GM21576 (cell line): ENCODE measurements around the gene MLC1.

Experiments
- ATAC-seq: cut with Tn5 transposase; IDR thresholded peaks from one replicate; pipeline ENCODE4 v1.9.1; 2021; ENCODE audit warnings: mild to moderate bottlenecking, moderate library complexity; ENCODE audit not compliant: unreplicated experiment

The MLC1 gene

GRCh38 chr22:50085211-50085972 is at the start of gene MLC1:
TSS of gene MLC1 (minus strand) at chr22:50085426. CDS start at chr22:50084902, 524 bp downstream.
- ATAC-seq = no peak

GRCh38 chr22:50134481-50134880 is 49.3 kb upstream of the MLC1 start:
- ATAC-seq = no peak

GRCh38 chr22:50131894-50132293 is 46.7 kb upstream of the MLC1 start:
- no peak for ATAC-seq

GRCh38 chr22:50129121-50129736 is 44.0 kb upstream of the MLC1 start:
- no peak for ATAC-seq

GRCh38 chr22:50125029-50125428 is 39.8 kb upstream of the MLC1 start:
- ATAC-seq = no peak

GRCh38 chr22:50123119-50123518 is 37.9 kb upstream of the MLC1 start:
- no peak for ATAC-seq

GRCh38 chr22:50121202-50121740 is 36.0 kb upstream of the MLC1 start:
- ATAC-seq = no peak

- ATAC-seq = no peak
These were observed 34.6 kb upstream of the MLC1 start for GRCh38 chr22:50119768-50120251.

GRCh38 chr22:50119169-50119767 is 34.0 kb upstream of the MLC1 start:
- no peak for ATAC-seq

- no peak for ATAC-seq
These were observed 33.4 kb upstream of the MLC1 start for GRCh38 chr22:50118557-50119168.

GRCh38 chr22:50118129-50118528 is 32.9 kb upstream of the MLC1 start:
- ATAC-seq = no peak

GRCh38 chr22:50117168-50117762 is 32.0 kb upstream of the MLC1 start:
- no peak for ATAC-seq

GRCh38 chr22:50115693-50116092 is 30.5 kb upstream of the MLC1 start:
- ATAC-seq = no peak

- no peak for ATAC-seq
These were observed 29.2 kb upstream of the MLC1 start for GRCh38 chr22:50114221-50115021.

- ATAC-seq = no peak
These were observed 27.2 kb upstream of the MLC1 start for GRCh38 chr22:50112151-50113118.

GRCh38 chr22:50111056-50111455 is 25.8 kb upstream of the MLC1 start:
- no peak for ATAC-seq

- ATAC-seq = no peak
These were observed 22.3 kb upstream of the MLC1 start for GRCh38 chr22:50107529-50107928.

- no peak for ATAC-seq
These were observed 20.2 kb upstream of the MLC1 start for GRCh38 chr22:50105208-50106100.
